ENCODE measurements around the gene BOC. TPM values are rescaled to one million over a fixed set of nuclear protein-coding genes. Genes with fewer than 3 reads are reported as not detected.

BOC gene
- total and polyA plus RNA-seq, 10 of the 15 experiments (the other 5 are each of a cell fraction or from before 2014, with no cell fraction given), result 0.18 TPM; not detected in 9

- SMC1A ChIA-PET (ENCODE audit: uncharacterized antibody, unreplicated experiment), result no interaction called here
- TF ChIP-seq ZNF217 (IDR thresholded peaks at IDR 0.05) (no peak), CTCF (IDR thresholded peaks at IDR 0.05 in 2 of 3, conservative IDR thresholded peaks at IDR 0.05 in 1 of 3; ENCODE audit: control insufficient read depth in 2 of 3, extremely low read depth in 1 of 3, insufficient read depth in 1 of 3, low read depth in 3 of 3, low read length in 3 of 3) (peak in 2 of 3 experiments; percentile 7 to 9; a peak in 1 of 6 replicates), MYB (IDR thresholded peaks at IDR 0.05; ENCODE audit: borderline replicate concordance, low read depth, low read length) (no peak), SP1 (IDR thresholded peaks at IDR 0.05; ENCODE audit: low read depth, low read length) (no peak)
- POLR2A ChIA-PET, result no interaction called here
These were observed 40.5 kb downstream of the BOC start for GRCh38 chr3:113251817-113252216.

GRCh38 chr3:113252553-113252952 is 41.2 kb downstream of the BOC start:
- no peak overlapping the region for H3K9ac ChIP-seq (ENCODE audit: control insufficient read depth, insufficient read depth, low read length)
- H3K27me3 ChIP-seq (replicated peaks in 1 of 2; ENCODE audit: control insufficient read depth in 2 of 2, insufficient read depth in 2 of 2, low read length in 1 of 2), result peaks cover 0 to 4% of the 10 kb centered on the region in 2 experiments; a peak in 1 of 4 replicates
- H3K79me2 ChIP-seq (ENCODE audit: control insufficient read depth, insufficient read depth, low read length), result no peaks in the 10 kb centered on the region
- no peak for FAIRE-seq
- ChIA-PET POLR2A (no interaction called here), RAD21 (ENCODE audit: unreplicated experiment) (no interaction called here), CTCF (no interaction called here), SMC1A (ENCODE audit: uncharacterized antibody, unreplicated experiment) (no interaction called here)
- H4K20me1 ChIP-seq (ENCODE audit: control insufficient read depth, insufficient read depth), result no peaks in the 10 kb centered on the region
- ATAC-seq, result no peak
- peaks cover 13% of the 10 kb centered on the region for H3K4me1 ChIP-seq (ENCODE audit: control insufficient read depth, insufficient read depth, low read length)
- no TSS peak for BruUV-seq (replicated peaks)
- no peak for DNase-seq (ENCODE audit: low read depth, low spot score)
- no peak overlapping the region for H2AFZ ChIP-seq (ENCODE audit: control insufficient read depth, low read depth, low read length)
- 17% methylated on average over 4 of the region's 4 CpGs for WGBS (ENCODE audit: insufficient coverage, insufficient replicate concordance, low lambda C conversion rate, missing lambda C conversion rate)
- no peak overlapping the region for H3K27ac ChIP-seq (ENCODE audit: control insufficient read depth, insufficient read depth)
- H3K9me3 ChIP-seq (replicated peaks; ENCODE audit: control insufficient read depth, insufficient read depth, low read length), result no peaks in the 10 kb centered on the region
- H3K36me3 ChIP-seq (ENCODE audit: control insufficient read depth in 2 of 2, insufficient read depth in 2 of 2, low read length in 1 of 2), result no peaks in the 10 kb centered on the region
- in situ Hi-C loops (cut with MboI), result no loop called here
- no peak for TF ChIP-seq USF1 (IDR thresholded peaks at IDR 0.05; ENCODE audit: borderline replicate concordance, extremely low read length, insufficient read depth, low read depth, low read length)
- TF ChIP-seq MLLT1 (IDR thresholded peaks at IDR 0.05), result no peak
- no peak for TF ChIP-seq BCL11A (IDR thresholded peaks at IDR 0.05; ENCODE audit: low read depth, low read length)
- no peak for TF ChIP-seq PAX5 (IDR thresholded peaks at IDR 0.05; ENCODE audit: borderline replicate concordance, low read depth, low read length)
- H3K4me3 ChIP-seq, result no peak overlapping the region
- intact Hi-C loops (cut with micrococcal nuclease; ENCODE audit: unreplicated experiment), result no loop called here
- H3K4me2 ChIP-seq (ENCODE audit: control insufficient read depth, insufficient read depth), result no peak overlapping the region

More at GRCh38 chr3:113251817-113252216, 40.5 kb downstream of the BOC start:
- Histone ChIP-seq H3K36me3 (ENCODE audit: control insufficient read depth in 2 of 2, insufficient read depth in 2 of 2, low read length in 1 of 2) (no peaks in the 10 kb centered on the region), H3K79me2 (ENCODE audit: control insufficient read depth, insufficient read depth, low read length) (no peaks in the 10 kb centered on the region), H2AFZ (ENCODE audit: control insufficient read depth, low read depth, low read length) (no peak overlapping the region), H3K4me1 (ENCODE audit: control insufficient read depth, insufficient read depth, low read length) (peaks cover 13% of the 10 kb centered on the region), H4K20me1 (ENCODE audit: control insufficient read depth, insufficient read depth) (no peaks in the 10 kb centered on the region), H3K4me2 (ENCODE audit: control insufficient read depth, insufficient read depth) (no peak overlapping the region), H3K27me3 (replicated peaks in 1 of 2; ENCODE audit: control insufficient read depth in 2 of 2, insufficient read depth in 2 of 2, low read length in 1 of 2) (peaks cover 0 to 4% of the 10 kb centered on the region in 2 experiments; a peak in 1 of 4 replicates), H3K4me3 (no peak overlapping the region), H3K27ac (ENCODE audit: control insufficient read depth, insufficient read depth) (no peak overlapping the region), H3K9me3 (replicated peaks; ENCODE audit: control insufficient read depth, insufficient read depth, low read length) (no peaks in the 10 kb centered on the region), H3K9ac (ENCODE audit: control insufficient read depth, insufficient read depth, low read length) (no peak overlapping the region)
- ChIA-PET RAD21 (ENCODE audit: unreplicated experiment) (no interaction called here), CTCF (interaction anchor here (1.0 kb wide), 1 partner anchor 37 kb away, joined by 4 read pairs; no protein-coding TSS in a partner anchor)
- intact Hi-C loops (cut with micrococcal nuclease; ENCODE audit: unreplicated experiment) (no loop called here), in situ Hi-C loops (cut with MboI) (no loop called here)
- ATAC-seq, result 0 out of 3 replicates have a peak, but pooled peaks have one; percentile 21
- no peak for FAIRE-seq
- no peak for DNase-seq (ENCODE audit: low read depth, low spot score)
- BruUV-seq (replicated peaks), result no TSS peak
- 56% methylated on average over 4 of the region's 4 CpGs for WGBS (ENCODE audit: insufficient coverage, insufficient replicate concordance, low lambda C conversion rate, missing lambda C conversion rate)

Data from GM12878 (cell line).